Measurements from ENCODE around the gene GRAMD2A. TPM values are rescaled to one million over a fixed set of nuclear protein-coding genes. Genes with fewer than 3 reads are reported as not detected.

Gene GRAMD2A
- total and polyA plus RNA-seq, 10 of the 15 experiments (the other 5 are each of a cell fraction or from before 2014, with no cell fraction given): 0.02 to 0.35 TPM; not detected in 8

DNA sequence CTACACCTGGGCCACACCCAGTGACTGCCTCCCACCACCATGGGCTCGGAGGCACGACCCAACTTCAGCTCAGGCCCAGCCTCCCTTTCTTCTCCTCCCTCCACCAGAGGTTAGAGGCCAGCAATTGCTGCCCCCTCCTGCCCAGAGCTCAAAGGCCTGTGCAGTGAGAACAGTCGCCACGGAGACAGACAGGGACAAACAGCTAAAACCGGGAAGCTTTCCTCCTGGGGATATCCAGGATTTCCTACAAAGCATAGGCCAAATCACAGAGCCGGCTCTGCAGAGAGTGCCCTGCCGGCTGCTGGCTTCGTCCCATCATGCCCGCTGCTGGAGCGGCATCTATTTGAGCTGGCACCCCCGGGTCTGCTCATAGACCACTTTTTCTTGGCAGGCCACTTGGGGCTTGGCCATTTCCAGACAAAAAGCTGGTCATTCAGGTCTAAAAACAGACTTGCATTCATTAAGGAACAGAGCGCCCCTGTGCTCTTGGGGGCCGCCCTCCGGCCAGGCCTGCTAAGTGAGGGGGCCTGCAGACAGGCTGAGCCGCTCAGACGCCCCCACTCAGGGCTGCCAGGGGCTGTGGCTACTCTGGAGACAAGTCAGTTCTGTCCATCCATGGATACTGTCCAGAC lies 17.5 kb downstream of the GRAMD2A start:
- DNase-seq (ENCODE audit: low read depth, low spot score) (no peak), ATAC-seq (no peak), FAIRE-seq (no peak)
- intact Hi-C loops (cut with micrococcal nuclease; ENCODE audit: unreplicated experiment) (no loop called here), in situ Hi-C loops (cut with MboI) (no loop called here)
- no peaks in the 10 kb centered on the region for H3K36me3 ChIP-seq (ENCODE audit: control insufficient read depth in 2 of 2, insufficient read depth in 2 of 2, low read length in 1 of 2)
- no peak overlapping the region for H3K9ac ChIP-seq (ENCODE audit: control insufficient read depth, insufficient read depth, low read length)
- no peak overlapping the region for H3K27ac ChIP-seq (ENCODE audit: control insufficient read depth, insufficient read depth)
- no peaks in the 10 kb centered on the region for H3K9me3 ChIP-seq (replicated peaks; ENCODE audit: control insufficient read depth, insufficient read depth, low read length)
- 62% methylated on average over 16 of the region's 16 CpGs for WGBS (ENCODE audit: insufficient coverage, insufficient replicate concordance, low lambda C conversion rate, missing lambda C conversion rate)
- TF ChIP-seq CBX3 (IDR thresholded peaks at IDR 0.05; ENCODE audit: borderline replicate concordance, low read depth): no peak
- TF ChIP-seq IKZF2 (IDR thresholded peaks at IDR 0.05): no peak
- no peak for TF ChIP-seq NFXL1 (IDR thresholded peaks at IDR 0.05; ENCODE audit: borderline replicate concordance)
- no peak for TF ChIP-seq SP1 (IDR thresholded peaks at IDR 0.05; ENCODE audit: low read depth, low read length)
- TF ChIP-seq FOXK2 (IDR thresholded peaks at IDR 0.05): no peak
- TF ChIP-seq HDAC2 (IDR thresholded peaks at IDR 0.05): no peak
- TF ChIP-seq NFIC (IDR thresholded peaks at IDR 0.05; ENCODE audit: low read depth, low read length): no peak
- TF ChIP-seq USF2 (IDR thresholded peaks at IDR 0.05; ENCODE audit: borderline replicate concordance, low read depth, low read length): no peak
- TF ChIP-seq ZSCAN29 (IDR thresholded peaks at IDR 0.05): no peak
- no peak for TF ChIP-seq CREB1 (IDR thresholded peaks at IDR 0.05; ENCODE audit: low read depth)
- TF ChIP-seq STAT1 (conservative IDR thresholded peaks at IDR 0.05): no peak
- TF ChIP-seq PML (IDR thresholded peaks at IDR 0.05; ENCODE audit: low read length): no peak
- no peak for TF ChIP-seq SMARCA5 (IDR thresholded peaks at IDR 0.05)
- TF ChIP-seq, protein P1, sequence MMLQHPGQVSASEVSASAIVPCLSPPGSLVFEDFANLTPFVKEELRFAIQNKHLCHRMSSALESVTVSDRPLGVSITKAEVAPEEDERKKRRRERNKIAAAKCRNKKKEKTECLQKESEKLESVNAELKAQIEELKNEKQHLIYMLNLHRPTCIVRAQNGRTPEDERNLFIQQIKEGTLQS (IDR thresholded peaks at IDR 0.05; ENCODE audit: borderline replicate concordance, extremely low read depth, low read depth, low read length): no peak
- no peak for TF ChIP-seq EED (IDR thresholded peaks at IDR 0.05; ENCODE audit: low read depth)
- no peak for TF ChIP-seq ZNF592 (IDR thresholded peaks at IDR 0.05)
- TF ChIP-seq KAT2A (conservative IDR thresholded peaks at IDR 0.05; ENCODE audit: control insufficient read depth, low read depth, low read length): no peak
- TF ChIP-seq EZH2 (IDR thresholded peaks at IDR 0.05; ENCODE audit: borderline replicate concordance, control insufficient read depth, low read depth, low read length): no peak
- no peaks in the 10 kb centered on the region for H3K79me2 ChIP-seq (ENCODE audit: control insufficient read depth, insufficient read depth, low read length)
- SMC1A ChIA-PET (ENCODE audit: uncharacterized antibody, unreplicated experiment): no interaction called here
- BruUV-seq (replicated peaks): no TSS peak
- POLR2A ChIA-PET: interaction anchor here (0.6 kb wide), 1 partner anchor 185 kb away, joined by 4 read pairs; no protein-coding TSS in a partner anchor
- H3K27me3 ChIP-seq (replicated peaks in 1 of 2; ENCODE audit: control insufficient read depth in 2 of 2, insufficient read depth in 2 of 2, low read length in 1 of 2): peaks cover 3 to 5% of the 10 kb centered on the region in 2 experiments; a peak in 3 of 4 replicates
- H3K4me2 ChIP-seq (ENCODE audit: control insufficient read depth, insufficient read depth): no peak overlapping the region
- RAD21 ChIA-PET (ENCODE audit: unreplicated experiment): interaction anchor here (0.6 kb wide), 1 partner anchor 130 kb away, joined by 3 read pairs; no protein-coding TSS in a partner anchor
- H4K20me1 ChIP-seq (ENCODE audit: control insufficient read depth, insufficient read depth): no peaks in the 10 kb centered on the region
- no peak overlapping the region for H2AFZ ChIP-seq (ENCODE audit: control insufficient read depth, low read depth, low read length)
- no peaks in the 10 kb centered on the region for H3K4me1 ChIP-seq (ENCODE audit: control insufficient read depth, insufficient read depth, low read length)
- H3K4me3 ChIP-seq: no peak overlapping the region
- CTCF ChIA-PET: no interaction called here
